ENCODE results near the gene RNF217.

The RNF217 gene

GRCh38 chr6:125013938-125014660 is 51.9 kb downstream of the RNF217 start:
- no peak overlapping the region for H3K4me3 ChIP-seq (ENCODE audit: low read depth, low read length)
- TF ChIP-seq CTCF (IDR thresholded peaks at IDR 0.05; ENCODE audit: borderline replicate concordance, insufficient read depth, low read depth, low read length) = no peak

- TF ChIP-seq CTCF (IDR thresholded peaks at IDR 0.05; ENCODE audit: borderline replicate concordance, insufficient read depth, low read depth, low read length) = no peak
- no peak overlapping the region for H3K4me3 ChIP-seq (ENCODE audit: low read depth, low read length)
Measured at GRCh38 chr6:125014661-125014957, 52.4 kb downstream of the RNF217 start.

- TF ChIP-seq CTCF (IDR thresholded peaks at IDR 0.05; ENCODE audit: borderline replicate concordance, insufficient read depth, low read depth, low read length) = no peak
- H3K4me3 ChIP-seq (ENCODE audit: low read depth, low read length) = no peak overlapping the region
Measured at GRCh38 chr6:125015152-125015551, 52.9 kb downstream of the RNF217 start.

- TF ChIP-seq CTCF (IDR thresholded peaks at IDR 0.05; ENCODE audit: borderline replicate concordance, insufficient read depth, low read depth, low read length) = no peak
- no peak overlapping the region for H3K4me3 ChIP-seq (ENCODE audit: low read depth, low read length)
Measured at GRCh38 chr6:125018136-125018535, 55.9 kb downstream of the RNF217 start.

- TF ChIP-seq CTCF (IDR thresholded peaks at IDR 0.05; ENCODE audit: borderline replicate concordance, insufficient read depth, low read depth, low read length) = no peak
- no peak overlapping the region for H3K4me3 ChIP-seq (ENCODE audit: low read depth, low read length)
Measured at GRCh38 chr6:125019281-125019680, 57.0 kb downstream of the RNF217 start.

GRCh38 chr6:125019918-125020317 is 57.7 kb downstream of the RNF217 start:
- H3K4me3 ChIP-seq (ENCODE audit: low read depth, low read length) = no peak overlapping the region
- no peak for TF ChIP-seq CTCF (IDR thresholded peaks at IDR 0.05; ENCODE audit: borderline replicate concordance, insufficient read depth, low read depth, low read length)

- no peak for TF ChIP-seq CTCF (IDR thresholded peaks at IDR 0.05; ENCODE audit: borderline replicate concordance, insufficient read depth, low read depth, low read length)
- H3K4me3 ChIP-seq (ENCODE audit: low read depth, low read length) = no peak overlapping the region
Measured at GRCh38 chr6:125020385-125020784, 58.1 kb downstream of the RNF217 start.

All from GM12875 (cell line).